HG03565 (cell line): ENCODE data around the gene SESN1.
"Not testable (repeated sequence)": the region's sequence is repeated elsewhere in the genome, so short reads cannot be mapped to it uniquely, and the experiment has no call there.

Source experiments
- ATAC-seq: cut with Tn5 transposase; IDR thresholded peaks from one replicate; pipeline ENCODE4 v1.9.1; 2021; ENCODE audit warnings: mild to moderate bottlenecking, moderate library complexity; ENCODE audit not compliant: unreplicated experiment

The SESN1 gene

DNA sequence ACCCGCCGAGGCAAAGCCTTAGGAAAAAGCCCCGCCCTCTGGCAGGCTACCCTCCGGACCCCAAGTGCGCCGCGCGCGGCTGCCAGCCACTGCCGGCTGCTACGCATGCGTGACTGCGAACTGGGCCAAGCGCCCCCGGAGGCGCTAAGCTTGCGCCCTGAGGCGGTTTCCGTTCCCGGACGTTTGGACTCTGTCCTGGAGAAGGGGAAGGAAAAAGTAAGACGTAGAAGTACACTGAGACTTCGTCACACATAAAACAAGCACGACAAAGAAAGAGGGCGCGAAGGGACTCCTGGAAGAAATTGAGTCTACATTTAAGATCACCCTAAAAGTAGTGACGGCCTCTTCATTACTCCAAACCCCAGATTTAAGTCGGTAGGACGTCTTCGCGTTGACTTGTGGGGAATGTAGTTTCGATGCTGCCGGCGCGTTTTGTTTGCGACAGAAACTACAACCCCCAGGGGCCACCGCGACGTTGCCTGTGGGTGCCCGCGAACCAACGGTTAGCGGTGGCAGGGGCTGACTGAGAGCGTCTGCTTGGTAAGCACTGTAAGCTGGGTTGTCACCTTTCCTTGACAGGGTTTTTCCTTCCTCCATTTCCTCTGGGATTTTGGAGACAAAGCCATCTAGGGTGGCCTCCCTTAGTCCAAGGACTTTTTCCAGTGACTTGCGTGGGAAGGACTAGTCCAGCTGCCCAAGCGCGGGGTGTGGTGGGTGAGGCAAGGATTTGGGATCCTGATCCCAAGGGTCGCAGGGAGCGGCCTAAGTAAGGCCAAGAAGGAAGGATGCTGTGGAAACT lies 589 bp upstream of the SESN1 start, which contains the start of gene CEP57L1:
CEP57L1 (plus strand) TSS at position 472 of the 799 bp plus-strand sequence. CDS start 49,715 bp downstream, outside the sequence.
- ATAC-seq, result peak; percentile 69

DNA sequence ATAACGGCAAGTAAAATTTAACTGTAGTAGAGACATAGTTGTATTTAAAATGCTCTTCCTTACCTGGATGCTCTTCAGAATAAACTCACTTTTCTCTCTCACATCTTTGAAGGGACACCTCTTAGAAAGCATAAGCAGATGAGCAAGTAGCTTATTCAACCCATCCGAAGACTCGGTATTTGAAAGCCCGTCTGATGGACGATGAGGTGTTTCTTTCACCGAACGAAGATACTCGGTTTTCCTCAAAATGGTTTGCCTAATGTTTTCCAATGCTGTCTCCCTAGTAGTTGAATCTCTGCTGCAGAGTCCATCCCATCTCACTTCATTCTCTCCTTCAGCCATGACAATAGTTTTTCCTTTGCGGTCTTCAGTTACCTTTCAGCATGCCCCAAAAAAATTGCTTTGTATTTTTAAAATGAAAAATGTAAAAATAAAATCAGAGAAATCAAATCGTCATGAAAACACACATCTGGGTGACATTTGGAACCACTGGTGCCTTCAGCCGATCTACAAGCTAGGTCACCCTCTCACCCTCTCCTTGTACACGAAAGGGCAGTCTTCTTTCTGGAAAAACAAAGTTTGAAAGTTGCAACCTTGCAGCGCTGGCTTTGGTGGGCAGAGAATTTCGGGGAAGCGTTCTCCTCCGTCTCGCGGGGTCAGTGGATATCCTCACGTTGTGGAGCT lies 772 bp downstream of the SESN1 start:
- no peak for ATAC-seq

DNA sequence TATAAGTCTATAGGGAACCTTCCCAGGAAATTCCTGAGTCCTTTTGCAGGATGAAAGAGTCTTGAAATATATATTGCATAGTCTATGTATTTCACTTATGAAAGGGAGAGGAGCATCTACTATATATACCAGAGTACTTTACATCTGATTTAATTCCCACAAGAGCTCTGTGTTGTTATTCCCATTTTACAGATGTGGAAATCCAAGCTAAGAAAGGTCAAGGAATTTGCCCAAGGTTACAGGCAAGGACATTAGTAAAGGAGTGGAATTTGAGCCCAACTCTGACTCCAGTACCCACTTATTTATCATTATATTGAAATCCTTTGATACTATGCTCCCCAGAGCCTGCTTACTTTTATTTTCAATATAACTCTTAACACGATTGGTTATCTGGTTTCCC lies 2.6 kb downstream of the SESN1 start:
- ATAC-seq, result no peak

DNA sequence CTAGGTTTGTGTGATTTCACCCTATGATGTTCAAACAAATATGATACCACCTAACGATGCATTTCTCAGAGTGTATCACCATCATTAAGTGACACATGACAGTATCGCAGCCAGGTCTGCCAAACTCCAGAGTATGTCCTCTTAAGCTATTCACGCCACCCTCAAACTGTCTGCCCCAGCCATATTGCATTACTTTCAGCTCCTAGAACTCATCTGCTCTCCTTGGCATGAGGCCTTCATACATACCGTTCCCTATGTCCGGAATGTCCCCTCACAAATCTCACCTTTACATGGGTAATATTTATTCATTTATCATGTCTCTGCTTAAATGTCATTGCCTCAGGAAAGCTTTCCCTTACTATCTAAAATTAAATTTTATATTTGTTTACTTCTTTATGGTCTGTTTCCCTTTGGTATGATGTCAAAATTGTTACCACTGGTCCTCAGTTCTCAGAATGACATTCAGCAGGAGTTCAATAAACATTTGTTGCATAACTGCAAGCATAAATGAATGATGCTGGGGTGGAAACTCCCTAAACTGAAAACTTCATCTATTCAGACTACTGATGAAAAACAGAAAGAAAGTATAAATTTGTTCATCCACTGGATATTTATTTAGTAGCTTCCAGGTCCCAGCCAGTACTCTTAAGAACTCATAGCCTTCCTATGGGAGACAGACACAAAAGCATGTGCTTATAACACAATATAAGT lies 3.2 kb downstream of the SESN1 start:
- no peak for ATAC-seq

DNA sequence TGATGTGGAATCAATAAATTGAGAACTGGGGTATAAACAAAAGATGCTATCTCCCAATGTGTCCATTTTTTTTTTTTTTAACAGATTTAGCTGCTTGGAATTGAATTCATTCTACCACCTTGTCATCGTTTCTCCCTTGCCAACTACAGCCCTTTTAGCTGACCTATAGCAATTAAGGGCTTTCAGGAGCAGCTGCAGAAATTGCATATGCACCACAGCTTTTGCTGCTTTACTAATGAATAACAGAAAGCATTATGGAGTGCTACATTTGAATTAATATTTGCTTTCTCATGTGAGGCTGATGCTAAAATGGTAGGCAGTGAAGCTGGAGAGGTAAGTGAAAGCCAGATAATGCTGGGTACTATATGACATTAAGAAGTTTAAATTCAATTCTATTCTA lies 5.7 kb downstream of the SESN1 start:
- ATAC-seq, result no peak

DNA sequence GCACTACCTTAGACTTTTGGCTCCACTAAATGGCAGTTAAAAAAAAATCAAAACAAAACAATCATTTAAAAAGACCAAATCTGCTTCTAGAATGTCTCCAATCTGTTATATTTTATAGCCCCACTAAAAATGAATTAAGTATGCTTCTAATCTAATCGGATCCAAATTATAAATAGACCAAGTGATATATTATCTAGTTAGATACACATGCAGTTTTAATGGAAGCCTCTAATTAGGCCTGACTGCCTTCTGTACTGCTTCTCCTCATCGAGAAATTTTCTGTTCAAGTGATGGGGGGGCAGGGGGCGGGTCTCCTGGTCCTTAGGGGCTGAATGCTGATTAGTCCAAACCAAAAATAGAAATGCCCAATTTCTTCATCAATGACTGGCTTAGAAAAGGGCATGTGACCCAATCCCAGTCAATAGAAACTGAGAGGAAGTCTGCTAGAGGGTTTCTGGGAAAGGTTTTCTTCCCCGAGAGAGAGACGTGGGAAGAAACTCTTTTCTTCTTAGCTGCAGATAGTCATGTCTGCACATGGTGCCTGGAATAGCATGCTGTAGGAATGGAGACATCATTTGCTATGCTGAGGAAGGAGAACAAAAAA lies 6.9 kb downstream of the SESN1 start:
- ATAC-seq, result no peak

DNA sequence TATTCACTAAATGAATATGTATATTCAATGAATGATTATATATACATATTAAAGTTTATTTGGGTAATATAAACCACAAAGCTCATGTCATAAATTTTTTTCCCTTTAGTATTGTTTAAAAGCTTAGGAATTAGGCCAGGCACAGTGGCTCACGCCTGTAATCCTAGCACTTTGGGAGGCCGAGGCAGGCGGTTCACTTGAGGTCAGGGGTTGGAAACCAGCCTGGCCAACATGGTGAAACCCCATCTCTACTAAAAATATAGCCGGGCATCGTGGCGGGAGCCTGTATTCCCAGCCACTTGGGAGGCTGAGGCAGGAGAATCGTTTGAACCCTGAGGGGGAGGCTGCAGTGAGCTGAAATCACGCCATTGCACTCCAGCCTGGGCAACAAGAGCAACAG lies 10.5 kb downstream of the SESN1 start:
- ATAC-seq, result not testable (repeated sequence)

DNA sequence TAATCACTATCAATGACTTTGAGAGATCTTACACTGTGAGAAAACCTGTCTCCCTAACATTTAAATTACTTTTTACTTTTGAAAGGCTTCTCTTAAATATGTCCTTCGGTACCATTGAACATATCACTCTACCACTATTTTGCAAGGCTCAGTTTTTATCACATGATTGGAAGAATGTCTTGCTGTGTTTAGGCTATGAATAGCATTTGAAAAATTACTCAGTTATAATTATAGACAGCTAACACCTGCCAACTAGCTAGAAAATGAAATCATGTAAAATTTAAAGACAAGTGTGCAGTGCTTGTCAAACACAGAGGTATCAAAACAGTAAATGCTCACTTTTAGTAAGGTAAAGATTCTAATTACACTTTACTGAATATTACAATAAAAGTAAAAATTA lies 11.0 kb downstream of the SESN1 start:
- no peak for ATAC-seq

DNA sequence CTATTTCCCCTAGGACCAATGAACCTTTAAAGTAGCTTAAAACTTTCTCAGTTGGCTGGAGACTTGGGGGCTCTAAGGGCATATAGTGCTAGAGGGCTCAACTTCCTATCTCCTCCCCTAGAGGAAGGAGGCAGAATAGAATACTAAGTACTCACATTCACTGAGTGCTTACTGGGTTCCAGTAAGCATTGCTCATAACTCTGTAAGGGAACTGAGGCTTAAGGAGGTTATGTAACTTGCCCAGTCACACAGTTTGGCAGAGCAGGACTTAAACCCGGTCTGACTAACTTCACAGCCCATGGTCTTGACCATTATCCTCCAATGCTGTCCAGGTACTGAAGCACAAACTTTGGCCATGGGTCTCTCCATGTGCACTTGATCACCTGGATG lies 12.5 kb downstream of the SESN1 start:
- no peak for ATAC-seq

DNA sequence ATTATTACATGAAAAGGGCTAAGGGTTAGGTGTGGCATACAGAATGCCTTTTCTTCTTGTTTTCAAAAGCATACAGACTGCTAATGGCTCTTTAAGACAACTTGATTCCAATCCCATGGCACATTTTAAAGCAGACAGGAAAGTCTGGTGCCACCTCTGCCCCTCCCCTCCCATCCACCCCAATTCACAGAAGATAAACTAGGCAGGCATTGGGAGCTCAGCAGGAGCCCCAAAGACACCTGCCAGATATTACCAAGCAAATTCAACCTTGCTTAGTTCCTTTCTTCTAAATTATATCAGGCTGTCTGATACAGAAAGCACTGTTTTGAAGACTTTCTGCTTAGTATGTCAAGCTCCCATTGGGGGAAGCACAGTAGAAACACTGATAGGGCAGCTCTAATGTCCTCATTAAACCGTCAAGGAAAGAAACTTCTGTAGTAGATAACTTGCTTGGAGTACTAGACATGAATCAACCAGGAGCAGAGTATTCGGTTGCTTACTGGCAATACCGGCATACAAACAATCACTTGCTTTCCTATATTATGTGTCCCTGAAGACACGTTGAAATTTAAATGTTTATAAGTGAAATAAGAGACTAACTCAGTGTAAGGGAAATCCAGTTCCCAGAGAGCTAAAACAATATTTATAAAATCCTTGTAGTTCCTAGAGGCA lies 13.0 kb downstream of the SESN1 start:
- no peak for ATAC-seq

DNA sequence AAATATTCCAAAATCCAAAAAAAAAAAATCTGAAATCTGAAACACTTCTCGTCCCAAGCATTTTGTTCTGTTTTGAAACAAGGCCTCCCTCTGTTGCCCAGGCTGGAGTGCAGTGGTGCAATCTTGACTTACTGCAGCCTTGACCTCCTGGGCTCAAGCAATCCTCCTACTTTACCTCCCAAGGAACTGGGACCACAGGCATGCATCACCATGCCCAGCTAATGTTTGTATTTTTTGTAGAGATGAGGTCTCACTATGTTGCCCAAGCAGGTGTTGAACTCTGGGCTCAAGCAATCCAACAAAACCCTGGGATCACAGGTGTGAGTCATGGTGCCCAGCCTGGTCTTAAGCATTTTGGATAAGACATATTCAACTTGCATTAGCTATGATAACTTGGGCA lies 13.6 kb downstream of the SESN1 start:
- no peak for ATAC-seq

DNA sequence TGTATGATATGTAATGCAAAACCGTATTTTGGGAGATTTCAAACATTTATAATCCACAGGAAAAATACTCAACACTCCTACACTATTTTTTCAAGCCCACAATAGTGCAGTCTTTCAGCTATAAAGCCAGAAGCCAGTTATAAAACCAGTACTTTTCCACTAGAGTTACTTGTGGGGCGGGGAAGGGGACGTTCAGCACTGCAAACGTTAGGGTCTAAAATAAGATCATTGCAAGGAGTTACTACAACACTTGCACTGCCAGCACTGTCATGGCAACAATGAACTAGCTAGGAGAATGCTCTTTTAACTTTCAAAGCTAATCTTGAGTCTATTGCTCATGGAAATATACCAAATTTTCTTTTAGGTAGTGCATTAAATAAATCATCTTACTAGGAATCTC lies 14.7 kb downstream of the SESN1 start:
- ATAC-seq, result no peak

DNA sequence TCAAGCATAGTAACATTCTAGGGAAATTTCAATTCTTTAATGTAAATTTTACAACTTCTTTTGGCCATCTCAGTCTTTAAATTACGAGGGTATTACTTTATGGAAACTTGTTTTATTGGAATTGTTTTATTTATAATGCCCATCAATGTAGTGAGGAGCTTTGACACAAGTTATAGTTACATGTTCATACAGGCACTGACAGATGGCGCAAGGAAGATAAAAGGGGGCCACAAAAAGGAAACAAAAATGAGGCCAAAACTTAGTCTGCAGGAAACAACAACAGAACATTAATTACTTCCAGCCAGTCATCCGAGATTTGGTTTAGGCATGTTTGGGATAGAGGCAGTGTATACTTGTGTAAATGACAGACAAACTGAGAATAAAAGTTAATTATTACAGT lies 18.3 kb downstream of the SESN1 start:
- no peak for ATAC-seq

DNA sequence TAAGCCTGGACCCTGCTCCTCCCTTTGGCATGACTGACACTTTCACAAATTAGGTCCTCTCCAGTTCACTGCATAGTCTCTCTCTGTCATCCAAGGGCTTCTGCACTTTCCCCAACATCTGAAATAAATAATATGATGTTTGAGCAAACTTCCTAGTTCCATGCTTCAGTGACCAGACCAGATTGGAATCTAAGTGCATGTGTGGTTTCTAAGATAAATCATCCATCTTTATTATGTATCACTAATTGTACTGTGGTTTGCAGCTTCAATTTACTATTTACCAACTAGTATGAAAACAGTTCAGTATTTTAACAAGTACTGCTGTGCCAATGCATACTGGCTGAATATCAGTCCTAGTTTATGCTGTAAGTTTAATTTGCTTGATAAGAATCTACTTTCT lies 18.7 kb downstream of the SESN1 start:
- no peak for ATAC-seq

DNA sequence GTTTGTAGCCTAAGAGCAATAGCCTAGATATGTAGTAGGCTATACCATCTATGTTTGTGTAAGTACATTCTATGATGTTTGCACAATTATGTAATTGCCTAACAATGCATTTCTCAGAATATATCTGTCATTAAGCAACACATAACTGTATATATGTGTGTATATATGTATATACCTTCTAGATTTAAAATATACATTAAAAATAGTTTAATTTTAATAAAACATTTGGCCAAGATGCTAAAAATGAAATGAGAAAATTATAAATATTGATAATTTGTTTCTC lies 20.6 kb downstream of the SESN1 start:
- no peak for ATAC-seq

DNA sequence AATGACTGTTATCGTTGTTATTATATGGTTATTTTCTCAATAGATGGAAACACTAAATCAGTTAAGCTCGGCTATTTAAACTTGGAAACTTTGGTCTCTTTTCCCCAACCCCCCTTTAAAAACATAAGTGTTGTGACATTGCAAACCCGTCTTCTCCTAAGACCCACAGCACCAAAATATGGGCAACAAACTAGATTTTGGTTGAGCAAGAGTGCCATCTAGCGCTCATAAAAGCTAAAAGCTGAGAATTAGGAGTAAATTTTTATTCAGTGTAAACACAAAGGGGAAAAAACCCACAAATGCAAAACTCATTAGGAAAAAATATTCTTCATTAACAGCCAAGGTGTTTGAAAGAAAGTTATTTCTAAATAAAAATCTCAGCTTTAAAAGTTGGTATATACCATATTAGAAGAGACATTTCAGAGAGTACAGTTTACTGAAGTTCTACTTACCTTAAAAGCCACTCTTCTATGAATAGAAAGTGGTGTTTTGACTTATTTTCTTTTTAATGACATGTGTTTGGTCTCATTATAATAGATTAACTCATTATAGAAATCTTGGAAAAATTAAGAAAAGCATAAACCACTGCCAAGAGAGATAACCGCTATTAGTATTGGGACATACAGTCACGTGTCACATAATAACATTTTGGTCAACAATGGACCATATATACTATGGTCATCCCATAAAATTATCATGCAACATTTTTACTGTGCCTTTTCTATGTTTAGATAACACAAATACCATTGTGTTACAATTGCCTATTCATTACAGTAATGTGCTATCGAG lies 21.1 kb downstream of the SESN1 start:
- ATAC-seq, result no peak

DNA sequence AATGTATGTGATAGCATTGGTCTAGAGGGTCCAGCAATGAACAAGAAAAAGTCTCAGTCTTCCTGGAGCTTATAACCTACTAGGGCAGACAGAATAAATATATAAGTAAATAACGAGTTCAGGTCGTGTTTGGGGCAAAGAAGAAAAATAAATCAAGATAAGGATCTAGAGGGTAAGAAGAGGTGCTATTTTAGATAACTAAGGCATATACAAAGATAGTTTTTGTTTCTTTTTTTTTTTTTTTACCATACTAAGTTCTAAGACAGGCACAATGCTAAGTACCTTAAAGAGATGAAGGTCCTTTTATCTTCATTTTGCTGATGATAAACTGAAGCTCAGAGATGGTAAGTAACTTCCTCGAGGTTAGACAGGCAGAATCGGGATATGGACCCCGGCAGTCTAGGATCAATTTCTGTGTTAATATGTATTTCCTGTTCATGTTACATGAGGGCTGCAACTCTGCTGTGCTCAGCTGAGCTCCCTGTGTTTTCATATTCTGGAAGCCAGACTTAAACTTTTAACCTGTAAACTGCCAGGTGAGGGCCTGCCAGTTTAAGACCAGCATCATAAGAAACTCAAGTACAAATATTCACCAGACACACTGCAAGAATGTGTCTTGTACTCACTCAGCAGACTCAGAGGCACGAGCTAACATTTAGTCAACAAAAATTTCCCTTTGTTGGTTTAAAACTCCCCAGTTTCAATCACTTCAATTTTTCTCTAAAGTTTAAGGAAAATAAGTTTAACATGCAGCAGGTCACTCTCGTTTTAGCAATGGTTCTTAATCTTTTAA lies 23.3 kb downstream of the SESN1 start:
- no peak for ATAC-seq

DNA sequence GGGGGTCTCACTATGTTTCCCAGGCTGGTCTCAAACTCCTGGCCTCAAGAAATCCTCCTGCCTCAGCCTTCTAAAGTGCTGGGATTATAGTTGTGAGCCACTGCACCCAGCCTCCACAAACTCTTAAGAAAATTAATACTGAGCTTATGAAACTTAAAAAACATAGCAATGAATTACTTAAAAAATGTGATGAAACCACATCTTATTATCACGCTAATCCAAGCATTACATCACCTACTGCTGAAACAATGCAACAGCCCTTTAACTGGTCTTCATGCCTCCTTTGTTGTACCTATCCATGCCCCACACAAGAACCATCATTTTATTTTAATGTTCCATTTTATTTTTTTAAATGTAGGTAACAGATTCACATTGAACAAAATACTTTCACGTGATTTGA lies 24.9 kb downstream of the SESN1 start:
- ATAC-seq, result no peak

DNA sequence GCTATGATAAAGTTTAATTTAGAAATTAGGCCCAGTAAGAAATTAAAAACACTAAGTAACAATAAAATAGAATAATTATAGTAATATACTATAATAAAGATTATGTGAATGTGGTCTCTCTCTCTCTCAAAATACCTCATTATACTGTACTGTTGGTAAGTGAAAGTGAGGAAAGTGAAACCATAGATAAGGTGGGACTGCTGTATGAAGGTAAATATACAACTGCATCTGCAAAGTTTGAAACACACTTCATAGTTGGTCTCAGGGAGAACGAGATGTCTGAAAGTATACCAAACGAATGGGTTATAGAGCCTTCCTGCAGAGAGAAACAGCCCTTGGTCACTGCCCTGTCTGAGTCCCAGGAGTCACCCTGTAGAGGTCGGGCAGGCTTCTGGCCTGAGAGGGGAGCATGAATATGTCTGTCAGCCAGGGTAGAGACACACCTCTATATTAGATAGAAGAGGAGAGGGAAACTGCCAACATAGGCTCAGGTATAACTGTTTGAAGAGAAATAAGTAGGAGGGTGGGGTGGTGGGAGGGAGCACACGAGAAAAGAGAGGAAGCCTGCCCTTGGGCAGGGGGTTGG lies 31.8 kb downstream of the SESN1 start:
- ATAC-seq, result no peak
